GM18508 (cell line): ENCODE measurements around the gene PEX16.
"Not testable (repeated sequence)": the region's sequence is repeated elsewhere in the genome, so short reads cannot be mapped to it uniquely, and the experiment has no call there.

Source experiments
- ATAC-seq: cut with Tn5 transposase; IDR thresholded peaks from one replicate; pipeline ENCODE4 v1.9.1; 2021; ENCODE audit warnings: moderate number of reproducible peaks; ENCODE audit not compliant: insufficient read depth, unreplicated experiment

Gene PEX16

GRCh38 chr11:45900916-45901617, 16.6 kb downstream of the PEX16 start:
- no peak for ATAC-seq

- not testable (repeated sequence) for ATAC-seq
These were observed 17.4 kb downstream of the PEX16 start for GRCh38 chr11:45900175-45900800.

- ATAC-seq = no peak
These were observed 18.1 kb downstream of the PEX16 start for GRCh38 chr11:45899448-45900174.

- no peak for ATAC-seq
These were observed 18.6 kb downstream of the PEX16 start for GRCh38 chr11:45899086-45899447.

- no peak for ATAC-seq
These were observed 20.1 kb downstream of the PEX16 start for GRCh38 chr11:45897556-45897955.

GRCh38 chr11:45896422-45896984, 21.2 kb downstream of the PEX16 start:
- no peak for ATAC-seq

- no peak for ATAC-seq
These were observed 22.0 kb downstream of the PEX16 start for GRCh38 chr11:45895553-45896259.

- ATAC-seq = no peak
These were observed 23.0 kb downstream of the PEX16 start for GRCh38 chr11:45894555-45895247.

- no peak for ATAC-seq
These were observed 24.8 kb downstream of the PEX16 start for GRCh38 chr11:45892856-45893255.

GRCh38 chr11:45890886-45891550, 26.7 kb downstream of the PEX16 start:
- no peak for ATAC-seq

GRCh38 chr11:45889966-45890365, 27.7 kb downstream of the PEX16 start:
- no peak for ATAC-seq

- no peak for ATAC-seq
These were observed 28.1 kb downstream of the PEX16 start for GRCh38 chr11:45889555-45889954.

GRCh38 chr11:45887587-45887986, 30.1 kb downstream of the PEX16 start:
- ATAC-seq = no peak

GRCh38 chr11:45886816-45887520, 30.7 kb downstream of the PEX16 start:
- no peak for ATAC-seq

GRCh38 chr11:45885921-45886721, 31.6 kb downstream of the PEX16 start:
- no peak for ATAC-seq

- ATAC-seq = no peak
These were observed 32.3 kb downstream of the PEX16 start, which contains the start of gene MAPK8IP1 for GRCh38 chr11:45885274-45885920. TSS of gene MAPK8IP1 (plus strand) at chr11:45885651. CDS start at chr11:45885821, 170 bp downstream.

GRCh38 chr11:45884596-45885185, 33.0 kb downstream of the PEX16 start:
- no peak for ATAC-seq
